MM.1S (cell line): ENCODE measurements around the gene NBAS.

ENCODE experiments used
- DNase-seq: peaks from one replicate; pipeline ENCODE4 v3.0.0-alpha.2; 2015
- H2AFZ ChIP-seq: fragments of 300-600 bp; sonication (generic); 2 replicates; pipeline ENCODE4 v1.6.0; 2016; ENCODE audit warnings: antibody characterized with exemption, low read length
- H3F3A ChIP-seq: fragments of 300-600 bp; sonication (generic); 2 replicates; pipeline ENCODE4 v1.6.1; 2016; ENCODE audit warnings: mild to moderate bottlenecking, antibody characterized with exemption, low read length, moderate library complexity, mixed read lengths; ENCODE audit not compliant: insufficient read depth
- H3K27ac ChIP-seq: fragments of 300-600 bp; sonication (generic); 2 replicates; pipeline ENCODE4 v1.5.1; 2016; ENCODE audit warnings: mild to moderate bottlenecking, low read length
- H3K27me3 ChIP-seq: fragments of 300-600 bp; sonication (generic); replicated peaks from 2 replicates; pipeline ENCODE4 v1.6.0; 2016; ENCODE audit warnings: low read length; ENCODE audit not compliant: insufficient read depth
- H3K36me3 ChIP-seq: fragments of 300-600 bp; sonication (generic); replicated peaks from 2 replicates; pipeline ENCODE4 v1.6.1; 2016; ENCODE audit warnings: mild to moderate bottlenecking, low read length, mixed read lengths; ENCODE audit not compliant: insufficient read depth
- H3K4me1 ChIP-seq: fragments of 300-600 bp; sonication (generic); 2 replicates; pipeline ENCODE4 v1.6.1; 2016; ENCODE audit warnings: low read length, mixed read lengths
- H3K4me2 ChIP-seq: fragments of 300-600 bp; sonication (generic); 2 replicates; pipeline ENCODE4 v1.6.0; 2016; ENCODE audit warnings: low read depth, low read length
- H3K4me3 ChIP-seq: fragments of 300-600 bp; sonication (generic); 2 replicates; pipeline ENCODE4 v1.5.1; 2016; ENCODE audit warnings: low read length, mixed read lengths
- H3K79me2 ChIP-seq: fragments of 300-600 bp; sonication (generic); 2 replicates; pipeline ENCODE4 v1.6.1; 2016; ENCODE audit warnings: mixed run types, low read length, mixed read lengths
- H3K9ac ChIP-seq: fragments of 300-600 bp; sonication (generic); 2 replicates; pipeline ENCODE4 v1.6.1; 2016; ENCODE audit warnings: low read length, mixed read lengths
- H3K9me2 ChIP-seq: fragments of 300-600 bp; sonication (generic); replicated peaks from 2 replicates; pipeline ENCODE4 v1.6.1; 2016; ENCODE audit warnings: mild to moderate bottlenecking, low read length, mixed read lengths; ENCODE audit not compliant: insufficient read depth
- H3K9me3 ChIP-seq: fragments of 300-600 bp; sonication (generic); replicated peaks from 2 replicates; pipeline ENCODE4 v1.6.1; 2016; ENCODE audit warnings: mild to moderate bottlenecking, low read length, mixed read lengths; ENCODE audit not compliant: insufficient read depth
- H4K20me1 ChIP-seq: fragments of 300-600 bp; sonication (generic); 2 replicates; pipeline ENCODE4 v1.6.1; 2016; ENCODE audit warnings: mild to moderate bottlenecking, low read length, moderate library complexity, mixed read lengths; ENCODE audit not compliant: insufficient read depth
- EZH2 ChIP-seq: fragments of 300-600 bp; sonication (generic); optimal IDR thresholded peaks from 2 replicates; pipeline ENCODE3; 2017; ENCODE audit warnings: low read depth, mild to moderate bottlenecking, antibody characterized with exemption, low read length, mixed read lengths
- EZH2phosphoT487 ChIP-seq: fragments of 300-600 bp; sonication (generic); IDR thresholded peaks from 2 replicates; pipeline ENCODE4 v1.6.1; 2018; ENCODE audit warnings: antibody characterized with exemption, low read length
- TF ChIP-seq, protein P1 (sequence below): fragments of 300-600 bp; sonication (generic); IDR thresholded peaks from 2 replicates; pipeline ENCODE4 v1.5.1; 2016; ENCODE audit warnings: antibody characterized with exemption, low read length, mixed read lengths

NBAS gene

DNA sequence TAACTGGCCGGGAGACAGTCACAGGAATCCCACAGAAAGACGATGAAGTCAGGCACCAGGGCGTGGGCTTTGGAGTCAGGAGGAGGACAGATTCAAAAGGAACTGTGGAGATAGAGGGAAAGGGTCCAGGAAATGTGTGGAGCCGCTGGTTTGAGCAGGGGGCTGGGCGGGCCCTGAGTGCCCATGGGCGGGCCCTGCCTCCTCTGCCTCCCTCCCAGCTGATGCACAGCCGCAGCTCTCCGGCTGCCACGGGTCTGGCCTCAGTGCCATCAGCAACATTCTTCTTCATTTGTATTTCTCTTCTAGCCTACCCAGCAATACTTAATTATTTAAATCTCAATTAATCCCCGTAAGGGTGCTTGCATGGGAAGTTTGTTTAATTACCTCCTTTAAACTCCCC is 432.3 kb downstream of the NBAS start:
- Histone ChIP-seq H2AFZ (no peak overlapping the region), H3K9me3 (no peaks in the 10 kb centered on the region), H3K27me3 (no peaks in the 10 kb centered on the region), H3K79me2 (no peaks in the 10 kb centered on the region), H3K9ac (no peak overlapping the region), H3K4me3 (no peak overlapping the region), H3K4me1 (peaks cover 11% of the 10 kb centered on the region), H3K27ac (no peak overlapping the region), H3K36me3 (no peaks in the 10 kb centered on the region), H3K4me2 (no peak overlapping the region), H4K20me1 (no peaks in the 10 kb centered on the region), H3K9me2 (no peaks in the 10 kb centered on the region), H3F3A (no peaks in the 10 kb centered on the region; the same call in 1 of the 2 replicates)
- TF ChIP-seq EZH2 (no peak), EZH2phosphoT487 (no peak)
- TF ChIP-seq, protein P1, sequence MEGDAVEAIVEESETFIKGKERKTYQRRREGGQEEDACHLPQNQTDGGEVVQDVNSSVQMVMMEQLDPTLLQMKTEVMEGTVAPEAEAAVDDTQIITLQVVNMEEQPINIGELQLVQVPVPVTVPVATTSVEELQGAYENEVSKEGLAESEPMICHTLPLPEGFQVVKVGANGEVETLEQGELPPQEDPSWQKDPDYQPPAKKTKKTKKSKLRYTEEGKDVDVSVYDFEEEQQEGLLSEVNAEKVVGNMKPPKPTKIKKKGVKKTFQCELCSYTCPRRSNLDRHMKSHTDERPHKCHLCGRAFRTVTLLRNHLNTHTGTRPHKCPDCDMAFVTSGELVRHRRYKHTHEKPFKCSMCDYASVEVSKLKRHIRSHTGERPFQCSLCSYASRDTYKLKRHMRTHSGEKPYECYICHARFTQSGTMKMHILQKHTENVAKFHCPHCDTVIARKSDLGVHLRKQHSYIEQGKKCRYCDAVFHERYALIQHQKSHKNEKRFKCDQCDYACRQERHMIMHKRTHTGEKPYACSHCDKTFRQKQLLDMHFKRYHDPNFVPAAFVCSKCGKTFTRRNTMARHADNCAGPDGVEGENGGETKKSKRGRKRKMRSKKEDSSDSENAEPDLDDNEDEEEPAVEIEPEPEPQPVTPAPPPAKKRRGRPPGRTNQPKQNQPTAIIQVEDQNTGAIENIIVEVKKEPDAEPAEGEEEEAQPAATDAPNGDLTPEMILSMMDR, result no peak
- no peak for DNase-seq

DNA sequence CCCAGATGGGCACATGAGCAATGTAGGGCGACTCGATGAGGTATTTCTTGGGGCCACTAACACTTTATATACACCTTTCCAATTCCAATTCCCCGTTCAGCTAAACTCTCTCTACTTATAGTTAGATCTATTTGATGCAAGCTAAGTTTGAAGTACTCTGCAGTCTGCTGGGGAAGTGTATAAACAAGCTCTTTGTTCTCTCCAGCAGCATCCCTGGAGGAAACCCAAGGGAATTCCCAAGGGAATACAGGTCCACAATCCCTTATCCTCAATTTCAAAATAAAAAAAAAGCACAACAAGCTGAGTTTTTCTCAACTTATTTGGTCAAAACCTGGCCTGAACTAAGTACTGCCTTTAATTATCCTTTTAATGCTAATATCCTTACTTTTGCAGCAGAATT is 433.3 kb downstream of the NBAS start:
- Histone ChIP-seq H3K9ac (no peak overlapping the region), H3K4me2 (no peak overlapping the region), H3F3A (no peaks in the 10 kb centered on the region; the same call in 1 of the 2 replicates), H3K9me3 (no peaks in the 10 kb centered on the region), H2AFZ (no peak overlapping the region), H4K20me1 (no peaks in the 10 kb centered on the region), H3K27ac (no peak overlapping the region), H3K27me3 (no peaks in the 10 kb centered on the region), H3K9me2 (no peaks in the 10 kb centered on the region), H3K79me2 (no peaks in the 10 kb centered on the region), H3K4me3 (no peak overlapping the region), H3K36me3 (no peaks in the 10 kb centered on the region), H3K4me1 (peaks cover 11% of the 10 kb centered on the region)
- TF ChIP-seq, protein P1, result no peak
- TF ChIP-seq EZH2phosphoT487 (no peak), EZH2 (no peak)
- DNase-seq, result no peak

DNA sequence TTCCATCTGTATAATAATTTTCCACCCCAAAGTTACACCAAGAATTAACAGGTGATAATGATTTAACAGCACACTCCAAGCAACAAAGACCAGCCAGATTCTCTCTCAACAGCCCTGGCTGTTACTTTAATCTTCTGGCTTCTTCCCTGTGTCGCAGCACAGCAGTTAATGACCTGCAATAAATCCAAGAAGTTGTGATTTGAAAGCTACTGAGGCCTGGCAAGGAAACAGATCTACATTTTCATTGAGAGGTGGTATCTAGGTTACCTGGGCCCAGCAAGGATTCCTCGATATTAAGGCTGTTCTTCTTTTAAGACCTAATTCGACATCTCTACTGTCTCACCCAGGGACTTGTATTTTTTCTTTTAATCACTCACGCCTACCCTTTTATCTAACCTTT is 433.8 kb downstream of the NBAS start:
- H3F3A ChIP-seq, result no peaks in the 10 kb centered on the region; the same call in 1 of the 2 replicates
- TF ChIP-seq EZH2phosphoT487 (no peak), EZH2 (no peak)
- TF ChIP-seq, protein P1, result no peak

More for the DNA sequence above, 433.8 kb downstream of the NBAS start:
- no peak for DNase-seq
- Histone ChIP-seq H3K36me3 (no peaks in the 10 kb centered on the region), H3K9me2 (no peaks in the 10 kb centered on the region), H3K9ac (no peak overlapping the region), H3K9me3 (no peaks in the 10 kb centered on the region), H3K4me1 (peaks cover 11% of the 10 kb centered on the region), H3K79me2 (no peaks in the 10 kb centered on the region), H3K27ac (peak overlapping the region; percentile 45), H4K20me1 (no peaks in the 10 kb centered on the region), H3K4me2 (no peak overlapping the region), H3K4me3 (no peak overlapping the region), H2AFZ (no peak overlapping the region), H3K27me3 (no peaks in the 10 kb centered on the region)
